HPDE6-E6E7 (cell line): ENCODE results near the gene TBC1D22A.
"Not testable (repeated sequence)": the region's sequence is repeated elsewhere in the genome, so short reads cannot be mapped to it uniquely, and the experiment has no call there.

Experiments used
- DNase-seq: peaks from one replicate; pipeline ENCODE4 v3.0.0; 2011; ENCODE audit warnings: missing footprints; ENCODE audit errors: extremely low spot score

The TBC1D22A gene

GRCh38 chr22:46774253-46774979, 12.0 kb downstream of the TBC1D22A start:
- DNase-seq, result no peak

DNA sequence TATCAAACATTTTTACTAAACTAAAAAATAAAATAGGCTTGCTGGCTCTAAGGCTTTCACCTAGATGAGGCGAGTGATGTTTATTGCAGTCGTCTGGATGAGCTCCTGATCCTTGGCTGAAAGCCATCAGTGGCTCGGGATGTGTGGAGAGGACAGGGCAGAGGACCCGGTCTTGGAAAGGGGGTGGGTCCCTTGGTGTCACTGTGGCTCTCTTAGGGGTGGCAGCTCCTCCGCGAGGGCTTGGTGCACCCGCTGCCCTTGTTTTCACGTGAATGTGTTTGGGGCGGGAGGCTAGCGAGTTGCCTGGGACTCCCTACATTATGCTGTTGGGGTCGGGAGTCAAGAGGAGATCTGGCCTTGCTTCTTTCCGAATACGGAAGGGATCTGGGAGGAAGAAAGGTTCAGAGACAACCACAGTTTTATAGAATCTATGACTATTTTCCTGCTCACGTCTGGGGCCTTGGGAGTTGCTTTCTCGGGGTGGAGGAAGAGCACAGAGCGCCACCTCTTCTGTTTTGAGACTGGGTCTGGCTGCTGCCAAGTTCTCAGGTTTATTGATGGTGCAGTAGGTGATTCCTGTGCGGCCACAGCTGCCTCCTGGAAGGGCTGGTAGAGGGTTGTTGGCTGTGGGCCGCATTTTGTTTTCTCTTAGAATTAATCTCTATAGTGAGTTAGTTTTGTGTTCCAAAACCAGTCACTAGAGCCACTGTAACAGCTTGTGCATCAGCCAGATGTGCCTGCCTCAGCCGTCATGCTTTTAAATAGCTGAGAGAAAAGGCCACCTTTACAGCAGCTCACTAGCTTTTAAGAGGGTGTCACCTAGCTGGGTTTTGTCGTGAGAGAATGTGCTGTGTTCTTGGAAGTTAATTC, 12.8 kb downstream of the TBC1D22A start:
- DNase-seq, result no peak

DNA sequence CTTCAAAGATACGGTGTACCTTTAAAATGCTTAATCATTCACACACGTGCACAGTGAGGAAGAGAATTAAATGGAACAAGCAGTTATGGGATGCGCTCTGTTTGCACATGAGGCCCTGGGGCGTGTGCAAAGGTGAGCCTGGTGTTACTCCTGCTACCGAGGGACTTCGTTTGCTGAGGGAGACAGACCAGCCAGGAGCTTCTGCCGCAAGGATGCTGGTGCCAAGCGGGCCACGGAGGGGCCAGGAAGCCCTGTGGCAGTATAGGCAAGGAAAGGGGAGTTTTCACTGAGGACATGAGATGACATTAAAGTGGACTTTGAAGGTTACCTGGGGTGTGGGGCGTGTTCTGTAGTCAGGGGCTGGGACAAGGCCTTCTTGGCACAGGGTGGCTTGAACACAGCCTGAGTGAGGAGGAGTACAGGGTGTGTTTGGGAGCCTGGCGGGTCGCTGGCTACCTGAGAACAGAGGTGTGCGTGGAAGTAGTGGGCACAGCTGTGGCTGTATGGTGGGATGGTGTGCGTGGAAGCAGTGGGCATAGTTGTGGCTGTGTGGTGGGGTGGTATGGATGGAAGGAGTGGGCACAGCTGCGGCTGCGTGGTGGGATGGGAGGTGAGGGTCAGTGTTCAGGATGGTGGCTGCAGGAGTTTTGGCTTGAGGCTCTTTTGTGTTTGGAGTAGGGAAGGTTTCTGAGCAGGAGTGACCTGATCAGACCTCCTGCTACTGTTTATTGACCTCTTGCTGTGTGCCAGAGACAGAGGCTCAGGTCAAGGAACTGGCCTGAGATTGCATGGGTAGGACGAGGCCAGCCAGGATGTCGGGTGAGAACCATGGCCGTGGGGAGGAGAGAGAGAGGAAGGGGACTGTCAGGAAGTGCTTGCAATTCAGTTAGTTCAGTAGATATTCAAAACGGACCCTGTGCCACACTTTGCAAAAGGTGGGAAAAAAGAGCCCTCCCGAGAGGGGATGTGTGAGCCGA, 13.7 kb downstream of the TBC1D22A start:
- no peak for DNase-seq

DNA sequence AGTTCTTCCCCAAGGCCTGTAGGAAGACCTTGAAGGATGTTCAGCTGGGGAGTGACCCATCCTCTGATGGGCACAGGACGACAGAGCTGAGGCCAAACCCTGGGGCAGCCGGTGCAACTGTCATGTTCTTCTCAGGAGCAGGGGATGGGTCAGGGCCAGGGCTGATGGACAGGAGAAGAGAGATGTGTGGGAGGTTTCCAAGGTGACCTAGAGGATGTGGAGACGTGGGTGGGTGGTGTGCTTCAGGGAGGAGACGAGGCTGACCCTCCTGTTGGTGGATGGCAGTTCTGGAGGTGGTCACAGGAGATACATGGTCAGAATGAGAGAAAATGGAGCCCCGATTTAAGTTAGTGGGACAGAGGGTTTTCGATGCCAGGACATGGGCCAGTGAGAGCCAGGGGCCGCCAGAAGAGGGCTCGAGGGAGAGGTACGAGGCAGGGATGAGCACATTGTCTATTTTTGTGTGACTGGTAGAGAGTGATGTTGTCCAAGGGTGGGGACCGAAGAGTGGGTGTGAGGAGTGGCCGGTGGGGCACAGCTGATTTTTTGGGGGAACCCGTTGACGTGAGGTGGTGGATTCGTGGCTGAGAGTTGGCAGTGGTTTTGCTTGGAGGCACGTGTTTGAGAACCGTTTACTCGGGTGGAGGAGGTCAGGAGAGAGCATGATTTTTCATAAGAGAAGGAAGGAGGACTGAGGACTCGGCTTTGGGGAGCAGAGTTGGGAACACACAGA, 14.6 kb downstream of the TBC1D22A start:
- DNase-seq, result no peak

DNA sequence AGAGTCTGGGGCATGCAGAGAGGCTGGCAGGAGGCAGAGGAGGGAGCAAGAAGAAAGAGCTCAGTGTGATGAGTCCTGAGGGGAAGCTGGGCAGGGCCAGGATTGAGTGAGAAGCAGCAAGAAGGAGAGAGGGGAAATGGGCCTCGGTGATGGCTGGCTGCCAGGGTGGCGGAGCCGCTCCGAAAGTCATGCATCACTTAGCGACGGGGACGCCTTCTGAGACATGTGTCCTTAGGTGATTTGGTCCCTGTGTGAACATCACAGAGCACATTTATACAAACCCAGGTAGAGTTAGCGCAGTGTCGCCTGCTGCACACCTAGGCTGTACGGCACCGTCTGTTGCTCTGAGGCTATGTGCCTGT, 15.1 kb downstream of the TBC1D22A start:
- no peak for DNase-seq

- DNase-seq, result no peak
Measured at GRCh38 chr22:46779023-46779422, 16.6 kb downstream of the TBC1D22A start.

GRCh38 chr22:46779651-46780050, 17.2 kb downstream of the TBC1D22A start:
- DNase-seq, result no peak

DNA sequence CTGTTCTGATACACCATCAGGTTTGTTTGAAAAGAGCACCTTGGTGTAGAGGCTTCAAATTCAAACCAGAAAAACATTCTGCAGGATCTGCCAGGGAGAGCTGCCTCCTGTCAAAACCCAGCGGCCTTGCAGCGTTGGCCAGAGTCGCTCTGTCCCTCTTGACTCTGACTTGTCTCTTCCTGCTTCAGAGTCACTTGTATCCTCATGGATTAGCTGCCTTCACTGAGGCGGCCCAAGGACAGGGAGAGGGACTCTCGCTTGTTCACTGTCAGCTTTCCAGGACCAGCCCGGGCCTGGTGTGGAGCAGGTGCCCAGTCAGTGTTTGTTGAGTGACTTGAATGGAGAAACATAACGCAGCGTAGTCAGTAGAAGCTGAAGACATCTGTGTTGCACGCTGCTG, 18.0 kb downstream of the TBC1D22A start:
- no peak for DNase-seq

- DNase-seq, result no peak
Measured at GRCh38 chr22:46781291-46781690, 18.8 kb downstream of the TBC1D22A start.

DNA sequence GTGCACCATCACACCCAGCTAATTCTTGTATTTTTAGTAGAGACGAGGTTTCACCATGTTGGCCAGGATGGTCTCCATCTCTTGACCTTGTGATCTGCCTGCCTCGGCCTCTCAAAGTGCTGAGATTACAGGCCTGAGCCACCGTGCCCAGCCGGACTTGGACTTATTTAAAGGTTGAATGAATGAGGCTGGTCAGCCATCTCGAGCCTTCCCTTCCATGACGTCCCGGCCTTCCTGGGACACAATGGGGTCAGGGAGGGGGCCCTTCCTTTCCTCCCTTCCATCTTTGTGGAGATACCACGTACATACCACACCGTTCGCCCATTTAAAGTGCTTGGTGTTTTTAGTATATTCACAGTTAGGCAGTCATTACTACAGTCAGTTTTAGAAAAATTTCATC, 19.8 kb downstream of the TBC1D22A start:
- not testable (repeated sequence) for DNase-seq

DNA sequence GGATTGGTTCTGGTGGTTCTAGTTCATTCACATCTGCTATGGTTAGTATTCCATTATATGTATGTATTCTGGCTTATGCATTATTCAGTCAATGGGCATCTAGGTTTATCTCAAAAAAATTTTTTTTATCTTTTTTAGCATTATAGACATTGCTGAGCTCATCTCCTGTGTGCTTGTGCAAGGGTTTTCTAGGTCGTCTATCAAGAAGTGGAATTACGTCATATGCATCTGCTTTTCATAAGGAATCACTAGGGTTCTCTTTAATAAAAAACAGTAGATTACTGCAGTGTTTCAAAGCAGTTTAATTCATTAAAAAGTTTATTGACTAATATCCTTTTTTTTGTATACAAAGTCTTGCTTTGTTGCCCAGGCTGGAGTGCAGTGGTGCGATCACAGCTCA, 21.3 kb downstream of the TBC1D22A start:
- no peak for DNase-seq

DNA sequence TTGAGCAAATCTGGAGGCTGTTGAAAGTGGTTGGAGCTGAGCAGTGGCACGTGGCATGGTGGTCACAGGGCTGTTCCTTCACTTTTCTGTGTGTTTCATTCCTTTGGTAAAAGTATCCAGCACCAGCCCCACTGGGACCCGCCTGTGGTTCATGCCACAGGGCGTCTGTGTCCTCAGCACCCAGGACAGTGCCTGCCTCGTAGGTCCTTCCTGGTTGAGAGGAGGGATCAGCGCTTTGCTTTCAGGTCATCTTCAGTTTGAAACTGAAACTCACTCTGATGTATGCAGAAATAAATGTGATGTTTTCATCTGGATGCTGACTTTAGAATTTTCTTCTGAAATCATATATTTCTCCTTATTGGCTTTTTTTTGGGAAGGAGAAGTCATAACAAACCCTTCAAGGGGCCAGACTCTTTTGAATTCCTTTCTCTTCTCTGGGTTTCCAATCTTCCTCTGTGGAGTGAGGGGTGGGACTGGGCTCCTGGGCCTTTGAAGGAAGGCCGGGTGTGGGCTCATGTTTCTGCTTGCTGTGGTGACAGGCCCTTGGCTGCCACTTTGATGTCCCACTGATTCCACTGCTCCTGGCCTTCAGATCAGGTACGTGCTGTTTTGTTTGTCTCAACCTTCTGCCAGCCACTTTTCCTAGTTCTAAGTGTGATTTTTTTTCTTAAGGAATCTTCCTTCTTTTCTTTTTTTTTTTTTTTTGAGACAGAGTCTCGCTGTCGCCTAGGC, 26.2 kb downstream of the TBC1D22A start:
- DNase-seq, result no peak

- no peak for DNase-seq
Measured at GRCh38 chr22:46789992-46790391, 27.5 kb downstream of the TBC1D22A start.

GRCh38 chr22:46791201-46791731, 28.8 kb downstream of the TBC1D22A start:
- DNase-seq, result peak; percentile 34

- no peak for DNase-seq
Measured at GRCh38 chr22:46792061-46792796, 29.8 kb downstream of the TBC1D22A start.

DNA sequence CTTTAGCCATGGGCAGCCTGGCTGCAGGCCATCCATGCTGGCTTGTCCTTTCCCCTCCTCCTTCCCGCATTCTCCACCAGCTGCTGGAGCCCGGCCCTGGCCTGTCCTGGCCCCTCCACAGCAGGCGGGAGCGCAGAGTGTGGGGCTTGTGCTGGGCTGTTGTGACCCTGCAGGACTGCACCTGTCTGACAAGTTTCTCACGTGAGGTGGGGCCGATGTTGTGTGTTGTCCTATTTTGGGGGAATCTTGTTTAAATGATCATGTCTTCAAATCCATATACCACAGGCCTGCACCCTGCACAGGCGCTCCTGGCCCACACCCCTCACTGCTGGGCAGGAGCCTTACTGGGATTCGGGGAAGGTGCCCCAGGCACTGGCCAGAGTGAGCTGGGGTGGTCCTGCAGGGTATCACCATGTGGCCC, 30.4 kb downstream of the TBC1D22A start:
- no peak for DNase-seq

GRCh38 chr22:46793497-46793896, 31.0 kb downstream of the TBC1D22A start:
- DNase-seq, result no peak

GRCh38 chr22:46794067-46794466, 31.6 kb downstream of the TBC1D22A start:
- no peak for DNase-seq

- DNase-seq, result no peak
Measured at GRCh38 chr22:46794491-46794890, 32.0 kb downstream of the TBC1D22A start.

- DNase-seq, result no peak
Measured at GRCh38 chr22:46795140-46795539, 32.7 kb downstream of the TBC1D22A start.
